OCI-LY3 (cell line): ENCODE measurements around the gene LILRB1.
A peak's percentile ranks its signal among the peaks of the same experiment; 100 is the strongest.
"Not testable (repeated sequence)": the region's sequence is repeated elsewhere in the genome, so short reads cannot be mapped to it uniquely, and the experiment has no call there.

Experiments used
- H2AFZ ChIP-seq: fragments of 200-600, 300-600 bp; shearing (Covaris generic); 2 replicates; pipeline ENCODE4 v1.6.0; 2014; ENCODE audit warnings: antibody characterized with exemption, low read depth, low read length
- H3K27ac ChIP-seq: fragments of 200-600, 300-600 bp; sonication (generic); 2 replicates; pipeline ENCODE4 v1.5.1; 2014; ENCODE audit warnings: mild to moderate bottlenecking, low read length, moderate library complexity, mixed read lengths
- H3K27me3 ChIP-seq: fragments of 200-600, 300-600 bp; sonication (generic); 2 replicates; pipeline ENCODE4 v1.6.1; 2014; ENCODE audit warnings: low read depth, low read length, mixed read lengths
- H3K36me3 ChIP-seq: fragments of 200-600, 300-600 bp; sonication (generic); replicated peaks from 2 replicates; pipeline ENCODE3; 2014; ENCODE audit warnings: low read depth, low read length, mixed read lengths
- H3K4me1 ChIP-seq: fragments of 300-600, 200-600 bp; sonication (generic); 2 replicates; pipeline ENCODE4 v1.6.1; 2014; ENCODE audit warnings: low read length, mixed read lengths
- H3K4me2 ChIP-seq: fragments of 200-600, 300-600 bp; sonication (generic); 2 replicates; pipeline ENCODE4 v1.6.1; 2014; ENCODE audit warnings: low read length, mixed read lengths
- H3K4me3 ChIP-seq: fragments of 300-600, 200-600 bp; sonication (generic); 2 replicates; pipeline ENCODE4 v1.5.1; 2014; ENCODE audit warnings: antibody characterized with exemption, mild to moderate bottlenecking, low read length, moderate library complexity
- H3K79me2 ChIP-seq: fragments of 300-600, 200-600 bp; shearing (Covaris generic); 2 replicates; pipeline ENCODE4 v1.6.1; 2014; ENCODE audit warnings: mild to moderate bottlenecking, low read length, mixed read lengths
- H3K9ac ChIP-seq: fragments of 300-600, 200-600 bp; shearing (Covaris generic); 2 replicates; pipeline ENCODE4 v1.6.0; 2014; ENCODE audit warnings: mild to moderate bottlenecking, low read length, moderate library complexity
- H3K9me3 ChIP-seq: fragments of 200-600, 300-600 bp; shearing (Covaris generic); 2 replicates; pipeline ENCODE4 v1.6.1; 2014; ENCODE audit warnings: low read length, mixed read lengths; ENCODE audit not compliant: insufficient read depth
- H4K20me1 ChIP-seq: fragments of 200-600, 300-600 bp; sonication (generic); 2 replicates; pipeline ENCODE4 v1.6.1; 2016; ENCODE audit warnings: low read length, mixed read lengths; ENCODE audit not compliant: insufficient read depth
- EZH2phosphoT487 ChIP-seq: fragments of 200-600 bp; shearing (Covaris generic); IDR thresholded peaks from 2 replicates; pipeline ENCODE4 v1.6.1; 2018; ENCODE audit warnings: antibody characterized with exemption, mixed run types, low read depth
- TF ChIP-seq, protein P1 (sequence below): fragments of 200-600, 300-600 bp; sonication (generic); IDR thresholded peaks from 2 replicates; pipeline ENCODE4 v1.5.1; 2014; ENCODE audit warnings: antibody characterized with exemption, low read length, low read depth

The LILRB1 gene

GRCh38 chr19:54594737-54595136 is 35.5 kb upstream of the LILRB1 start:
- H3K4me3 ChIP-seq, result no peak overlapping the region
- H3K4me2 ChIP-seq, result no peak overlapping the region
- peaks cover 16% of the 10 kb centered on the region for H3K4me1 ChIP-seq
- peaks cover 40% of the 10 kb centered on the region for H3K27me3 ChIP-seq
- TF ChIP-seq EZH2phosphoT487, result no peak
- TF ChIP-seq, protein P1, sequence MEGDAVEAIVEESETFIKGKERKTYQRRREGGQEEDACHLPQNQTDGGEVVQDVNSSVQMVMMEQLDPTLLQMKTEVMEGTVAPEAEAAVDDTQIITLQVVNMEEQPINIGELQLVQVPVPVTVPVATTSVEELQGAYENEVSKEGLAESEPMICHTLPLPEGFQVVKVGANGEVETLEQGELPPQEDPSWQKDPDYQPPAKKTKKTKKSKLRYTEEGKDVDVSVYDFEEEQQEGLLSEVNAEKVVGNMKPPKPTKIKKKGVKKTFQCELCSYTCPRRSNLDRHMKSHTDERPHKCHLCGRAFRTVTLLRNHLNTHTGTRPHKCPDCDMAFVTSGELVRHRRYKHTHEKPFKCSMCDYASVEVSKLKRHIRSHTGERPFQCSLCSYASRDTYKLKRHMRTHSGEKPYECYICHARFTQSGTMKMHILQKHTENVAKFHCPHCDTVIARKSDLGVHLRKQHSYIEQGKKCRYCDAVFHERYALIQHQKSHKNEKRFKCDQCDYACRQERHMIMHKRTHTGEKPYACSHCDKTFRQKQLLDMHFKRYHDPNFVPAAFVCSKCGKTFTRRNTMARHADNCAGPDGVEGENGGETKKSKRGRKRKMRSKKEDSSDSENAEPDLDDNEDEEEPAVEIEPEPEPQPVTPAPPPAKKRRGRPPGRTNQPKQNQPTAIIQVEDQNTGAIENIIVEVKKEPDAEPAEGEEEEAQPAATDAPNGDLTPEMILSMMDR, result no peak
- no peak overlapping the region for H3K27ac ChIP-seq
- H3K36me3 ChIP-seq, result no peaks in the 10 kb centered on the region
- no peak overlapping the region for H2AFZ ChIP-seq
- no peaks in the 10 kb centered on the region for H3K79me2 ChIP-seq
- no peaks in the 10 kb centered on the region for H3K9me3 ChIP-seq
- no peaks in the 10 kb centered on the region for H4K20me1 ChIP-seq
- no peak overlapping the region for H3K9ac ChIP-seq

GRCh38 chr19:54595680-54596436 is 34.4 kb upstream of the LILRB1 start:
- H3K27ac ChIP-seq, H3K4me2 ChIP-seq, H3K9me3 ChIP-seq, H3K79me2 ChIP-seq, H3K9ac ChIP-seq, H3K36me3 ChIP-seq, H3K4me3 ChIP-seq, H4K20me1 ChIP-seq, H2AFZ ChIP-seq: not testable (repeated sequence)
- Histone ChIP-seq H3K27me3 (peaks cover 44% of the 10 kb centered on the region), H3K4me1 (peaks cover 12% of the 10 kb centered on the region)

GRCh38 chr19:54600212-54600611 is 30.1 kb upstream of the LILRB1 start:
- Histone ChIP-seq H3K9ac (no peak overlapping the region), H3K79me2 (no peaks in the 10 kb centered on the region), H3K4me1 (peaks cover 9% of the 10 kb centered on the region), H3K4me2 (no peak overlapping the region), H4K20me1 (no peaks in the 10 kb centered on the region), H3K36me3 (peaks cover 8% of the 10 kb centered on the region), H2AFZ (no peak overlapping the region), H3K9me3 (peaks cover 10% of the 10 kb centered on the region), H3K27me3 (peaks cover 37% of the 10 kb centered on the region; the same call in 1 of the 2 replicates), H3K4me3 (no peak overlapping the region), H3K27ac (no peak overlapping the region)
- TF ChIP-seq, protein P1, result no peak
- TF ChIP-seq EZH2phosphoT487, result no peak

DNA sequence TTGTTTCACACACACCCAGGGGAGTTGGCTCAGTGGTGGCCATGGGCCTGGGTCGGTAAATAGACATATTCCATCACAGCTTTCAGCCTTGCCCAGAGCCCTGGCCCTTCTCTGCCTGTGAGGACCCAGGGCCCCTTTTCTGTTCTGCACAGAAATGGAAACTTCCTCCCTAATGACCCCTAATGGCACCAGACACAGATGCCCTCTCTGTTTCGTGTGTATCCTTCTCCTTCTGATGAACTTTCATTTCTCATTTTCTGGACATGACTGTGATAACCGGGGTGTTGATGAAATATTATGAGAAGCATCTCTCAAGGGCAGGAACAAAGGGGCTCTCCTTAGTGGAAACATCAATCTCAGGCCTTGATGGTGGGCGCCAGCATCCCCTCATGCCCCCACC is 24.1 kb upstream of the LILRB1 start:
- TF ChIP-seq EZH2phosphoT487, result no peak
- TF ChIP-seq, protein P1, result no peak
- Histone ChIP-seq H3K4me3 (peak overlapping the region; percentile 49), H3K36me3 (peaks cover 12% of the 10 kb centered on the region), H3K9ac (peak overlapping the region; percentile 38; the same call in 1 of the 2 replicates), H3K4me1 (peaks cover 35% of the 10 kb centered on the region), H3K27ac (peak overlapping the region; percentile 85), H3K79me2 (no peaks in the 10 kb centered on the region), H2AFZ (no peak overlapping the region), H4K20me1 (no peaks in the 10 kb centered on the region), H3K4me2 (peak overlapping the region; percentile 59), H3K27me3 (peaks cover 9% of the 10 kb centered on the region; the same call in 1 of the 2 replicates), H3K9me3 (peaks cover 26% of the 10 kb centered on the region)
